H1 (cell line): Measurements from ENCODE around the gene SLC7A6OS. TPM values are rescaled to one million over a fixed set of nuclear protein-coding genes. Genes with fewer than 3 reads are reported as not detected.

Experiments used
- ATF2 ChIP-seq: IDR thresholded peaks from 2 replicates; pipeline ENCODE4 v1.6.1; 2012; ENCODE audit warnings: low read length, inconsistent platforms
- BACH1 ChIP-seq: IDR thresholded peaks from 2 replicates; pipeline ENCODE4 v1.6.1; 2012; ENCODE audit warnings: low read length, improper control_type of control experiment
- BCL11A ChIP-seq, 2 experiments: IDR thresholded peaks; one replicate each; pipeline ENCODE4 v1.6.1; 2011; ENCODE audit warnings: low read depth in 2 of 2, low read length in 2 of 2, mild to moderate bottlenecking in 2 of 2
- CHD2 ChIP-seq: IDR thresholded peaks from 2 replicates; pipeline ENCODE4 v1.6.1; 2012; ENCODE audit warnings: low read length, improper control_type of control experiment
- CHD7 ChIP-seq: fragments of 300-600 bp; sonication (generic); IDR thresholded peaks from 2 replicates; pipeline ENCODE4 v1.7.1; 2012; ENCODE audit warnings: low read length, moderate library complexity, mild to moderate bottlenecking, inconsistent platforms; ENCODE audit not compliant: insufficient replicate concordance
- EZH2 ChIP-seq: fragments of 200-600 bp; sonication (generic); IDR thresholded peaks from 2 replicates; pipeline ENCODE4 v1.7.1; 2012; ENCODE audit warnings: low read depth, mild to moderate bottlenecking, moderate library complexity, low read length, inconsistent platforms; ENCODE audit not compliant: severe bottlenecking
- POU5F1 ChIP-seq: IDR thresholded peaks from 2 replicates; pipeline ENCODE4 v1.6.1; 2011; ENCODE audit warnings: low read depth, mild to moderate bottlenecking, low read length, moderate library complexity
- RXRA ChIP-seq: IDR thresholded peaks from 2 replicates; pipeline ENCODE4 v1.6.1; 2011; ENCODE audit warnings: low read depth, mild to moderate bottlenecking, low read length, moderate library complexity; ENCODE audit not compliant: insufficient read depth
- SP1 ChIP-seq: IDR thresholded peaks from 2 replicates; pipeline ENCODE4 v1.6.1; 2011; ENCODE audit warnings: low read depth, low read length
- SP4 ChIP-seq: IDR thresholded peaks from 2 replicates; pipeline ENCODE4 v1.6.1; 2012; ENCODE audit warnings: low read length, inconsistent platforms
- SUZ12 ChIP-seq: fragments of 200-600 bp; sonication (generic); IDR thresholded peaks from 2 replicates; pipeline ENCODE4 v1.6.1; 2012; ENCODE audit warnings: mild to moderate bottlenecking, inconsistent platforms, low read length, moderate library complexity, mixed read lengths
- polyA plus RNA-seq, 7 experiments: library from polyadenylated mRNA; depleted of rRNA in 3 of 7; stranded (reverse) in 5 of 7; unstranded in 2 of 7; fragments of >200 nt in 5 of 7; fragments of 200-250 nt in 2 of 7; gene quantifications; 1 replicate in 5 of 7; 2 replicates in 1 of 7; 4 replicates in 1 of 7; pipeline versions ENCODE4 v1.2.1 to v1.2.3, GENCODE V29; 2011 to 2013; ENCODE audit warnings: missing spikeins in 2 of 7, mixed read lengths in 2 of 7
- total RNA-seq: library from RNA; stranded (reverse); fragmentation: NEBNext Ultra II Directional; extraction: Animal tissue kit (Norgen Biotek cat#: 25700); gene quantifications from 2 replicates; pipeline ENCODE4 v1.2.1, GENCODE V29; 2021

Gene SLC7A6OS
- total and polyA plus RNA-seq, 2 of the 8 experiments (the other 6 are each of a cell fraction or from before 2014, with no cell fraction given), result 7.3 to 21.3 TPM

GRCh38 chr16:68252383-68252782 lies 58.4 kb downstream of the SLC7A6OS start (continued):
- TF ChIP-seq CHD7, result no peak
- TF ChIP-seq BACH1, result no peak
- TF ChIP-seq EZH2, result no peak
- no peak for TF ChIP-seq RXRA
- no peak for TF ChIP-seq ATF2
- no peak for TF ChIP-seq SP4
- TF ChIP-seq BCL11A (IDR thresholded peaks at IDR 0.05; ENCODE audit: low read depth in 2 of 2, low read length in 2 of 2), result no peak
- TF ChIP-seq POU5F1, result no peak
- TF ChIP-seq SP1, result no peak
- no peak for TF ChIP-seq SUZ12
- TF ChIP-seq CHD2, result no peak
